22Rv1 (cell line): Measurements from ENCODE around the gene ATP5ME.

Experiments
- ZFX ChIP-seq: fragments of 450-650 bp; IDR thresholded peaks from 2 replicates; pipeline ENCODE4 v1.6.1; 2017; ENCODE audit warnings: antibody characterized with exemption, borderline replicate concordance
- TF ChIP-seq, protein P1 (sequence below): fragments of 450-650 bp; IDR thresholded peaks from 2 replicates; pipeline ENCODE4 v1.5.1; 2017; ENCODE audit warnings: mild to moderate bottlenecking

DNA sequence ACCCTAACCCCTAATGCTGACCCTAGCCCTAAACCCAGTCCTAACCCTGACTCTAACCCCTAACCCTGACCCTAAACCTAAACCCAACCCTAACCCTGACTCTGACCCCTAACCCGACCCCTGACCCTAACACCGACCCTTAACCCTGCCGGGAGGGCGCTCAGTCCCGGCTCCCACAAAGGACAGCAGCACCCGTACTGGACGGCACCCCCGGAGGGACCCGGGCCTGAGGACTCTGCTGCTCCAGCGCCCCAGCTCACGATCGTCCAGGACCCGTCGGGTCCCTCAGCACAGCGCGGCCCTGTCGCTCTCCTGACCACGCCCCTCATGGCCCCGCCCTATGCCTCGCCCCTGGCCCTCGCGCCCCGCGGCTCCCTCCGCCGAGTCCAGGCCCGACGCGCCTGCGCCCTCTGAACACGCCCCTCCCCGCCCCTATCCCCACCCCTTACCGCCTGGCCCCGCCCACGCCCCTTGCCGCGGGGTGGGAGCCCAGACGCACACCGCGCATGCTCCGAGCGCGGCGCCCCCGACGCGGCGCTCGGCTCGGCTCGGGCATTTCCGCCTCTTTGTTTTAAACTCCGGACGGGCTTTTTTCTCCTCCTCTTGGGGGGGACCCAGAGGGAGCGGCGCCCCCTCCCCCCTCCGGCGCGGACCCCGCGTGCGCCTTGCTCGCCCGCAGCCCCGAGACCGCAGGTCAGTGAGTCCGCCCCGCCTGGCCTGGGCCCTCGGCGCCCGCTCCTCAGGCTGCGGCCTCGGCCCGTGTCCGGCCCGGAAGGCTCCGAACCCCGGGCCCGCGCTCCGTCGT lies 31.4 kb upstream of the ATP5ME start, which contains the start of gene PCGF3:
- TF ChIP-seq, protein P1, sequence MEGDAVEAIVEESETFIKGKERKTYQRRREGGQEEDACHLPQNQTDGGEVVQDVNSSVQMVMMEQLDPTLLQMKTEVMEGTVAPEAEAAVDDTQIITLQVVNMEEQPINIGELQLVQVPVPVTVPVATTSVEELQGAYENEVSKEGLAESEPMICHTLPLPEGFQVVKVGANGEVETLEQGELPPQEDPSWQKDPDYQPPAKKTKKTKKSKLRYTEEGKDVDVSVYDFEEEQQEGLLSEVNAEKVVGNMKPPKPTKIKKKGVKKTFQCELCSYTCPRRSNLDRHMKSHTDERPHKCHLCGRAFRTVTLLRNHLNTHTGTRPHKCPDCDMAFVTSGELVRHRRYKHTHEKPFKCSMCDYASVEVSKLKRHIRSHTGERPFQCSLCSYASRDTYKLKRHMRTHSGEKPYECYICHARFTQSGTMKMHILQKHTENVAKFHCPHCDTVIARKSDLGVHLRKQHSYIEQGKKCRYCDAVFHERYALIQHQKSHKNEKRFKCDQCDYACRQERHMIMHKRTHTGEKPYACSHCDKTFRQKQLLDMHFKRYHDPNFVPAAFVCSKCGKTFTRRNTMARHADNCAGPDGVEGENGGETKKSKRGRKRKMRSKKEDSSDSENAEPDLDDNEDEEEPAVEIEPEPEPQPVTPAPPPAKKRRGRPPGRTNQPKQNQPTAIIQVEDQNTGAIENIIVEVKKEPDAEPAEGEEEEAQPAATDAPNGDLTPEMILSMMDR, result no peak
- TF ChIP-seq ZFX, result no peak
